ENCODE results near the gene ADGRF5. TPM values are rescaled to one million over a fixed set of nuclear protein-coding genes. Genes with fewer than 3 reads are reported as not detected.

ADGRF5 gene
- total and polyA plus RNA-seq, 10 of the 15 experiments (the other 5 are each of a cell fraction or from before 2014, with no cell fraction given), result 0.01 to 0.13 TPM; not detected in 8

DNA sequence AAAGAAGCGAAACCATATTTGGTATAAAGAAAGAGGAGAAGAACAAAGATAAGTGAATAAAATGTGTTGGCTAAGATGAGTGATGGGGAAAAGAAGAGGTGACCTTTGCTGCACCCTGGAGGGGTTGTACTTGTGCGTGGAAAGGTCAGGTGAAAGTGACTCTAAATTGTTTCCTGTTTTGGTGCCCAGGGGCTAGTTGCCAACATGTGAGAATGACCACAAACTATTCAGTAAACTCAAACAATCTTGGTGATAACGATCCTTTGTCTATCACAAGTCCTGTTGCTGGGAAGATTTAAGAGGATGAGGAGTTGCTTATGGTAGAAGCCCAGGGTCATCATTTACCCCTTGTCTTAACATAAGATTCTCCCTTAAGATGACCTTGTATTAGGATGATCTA is 57.9 kb downstream of the ADGRF5 start (continued):
- no peak for TF ChIP-seq HDAC6 (IDR thresholded peaks at IDR 0.05; ENCODE audit: unreplicated experiment)

DNA sequence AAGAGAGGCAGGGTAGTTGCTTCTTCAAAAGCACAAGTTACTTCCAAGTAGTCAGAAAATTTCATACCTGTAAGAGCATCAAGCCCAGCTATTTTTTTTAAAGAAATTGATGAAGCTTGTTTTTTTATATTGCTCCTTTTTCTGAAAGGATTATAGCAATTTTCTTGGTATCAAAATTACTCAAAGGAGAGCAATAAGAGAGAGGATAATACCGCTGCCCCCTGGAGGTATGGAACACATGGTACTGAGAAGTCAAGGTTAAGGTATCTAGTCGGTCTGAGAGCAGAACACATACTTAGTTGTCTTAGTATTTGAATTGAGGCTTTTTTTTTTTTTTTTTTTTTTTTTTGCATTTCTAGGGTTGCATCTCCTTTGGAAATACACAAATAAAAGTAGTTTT is 59.4 kb downstream of the ADGRF5 start:
- in situ Hi-C loops (cut with MboI), result no loop called here
- DNase-seq (ENCODE audit: low read depth, low spot score) (no peak), ATAC-seq (no peak), FAIRE-seq (no peak)
- ChIA-PET SMC1A (ENCODE audit: uncharacterized antibody, unreplicated experiment) (no interaction called here), RAD21 (ENCODE audit: unreplicated experiment) (no interaction called here), CTCF (interaction anchor here (1.7 kb wide), 1 partner anchor 10 kb away, joined by 4 read pairs; no protein-coding TSS in a partner anchor), POLR2A (interaction anchor here (0.7 kb wide), 1 partner anchor 828 kb away, joined by 4 read pairs; no protein-coding TSS in a partner anchor)
- Histone ChIP-seq H3K4me1 (ENCODE audit: control insufficient read depth, insufficient read depth, low read length) (no peaks in the 10 kb centered on the region), H3K27ac (ENCODE audit: control insufficient read depth, insufficient read depth) (no peak overlapping the region), H3K4me2 (ENCODE audit: control insufficient read depth, insufficient read depth) (no peak overlapping the region), H3K9ac (ENCODE audit: control insufficient read depth, insufficient read depth, low read length) (no peak overlapping the region), H4K20me1 (ENCODE audit: control insufficient read depth, insufficient read depth) (no peaks in the 10 kb centered on the region), H2AFZ (ENCODE audit: control insufficient read depth, low read depth, low read length) (no peak overlapping the region), H3K79me2 (ENCODE audit: control insufficient read depth, insufficient read depth, low read length) (no peaks in the 10 kb centered on the region), H3K36me3 (ENCODE audit: control insufficient read depth in 2 of 2, insufficient read depth in 2 of 2, low read length in 1 of 2) (no peaks in the 10 kb centered on the region), H3K27me3 (replicated peaks in 1 of 2; ENCODE audit: control insufficient read depth in 2 of 2, insufficient read depth in 2 of 2, low read length in 1 of 2) (no peaks in the 10 kb centered on the region; a peak in 1 of 4 replicates), H3K9me3 (replicated peaks; ENCODE audit: control insufficient read depth, insufficient read depth, low read length) (no peaks in the 10 kb centered on the region), H3K4me3 (no peak overlapping the region)
- no TSS peak for BruUV-seq (replicated peaks)
- intact Hi-C loops (cut with micrococcal nuclease; ENCODE audit: unreplicated experiment), result no loop called here
- 0% methylated on average over 2 of the region's 2 CpGs for WGBS (ENCODE audit: insufficient coverage, insufficient replicate concordance, low lambda C conversion rate, missing lambda C conversion rate)
- no peak for TF ChIP-seq CREB1 (IDR thresholded peaks at IDR 0.05; ENCODE audit: low read depth)
- no peak for TF ChIP-seq KAT2A (conservative IDR thresholded peaks at IDR 0.05; ENCODE audit: control insufficient read depth, low read depth, low read length)
- TF ChIP-seq SREBF1 (IDR thresholded peaks at IDR 0.05; ENCODE audit: low read length), result no peak
- TF ChIP-seq, protein P1, sequence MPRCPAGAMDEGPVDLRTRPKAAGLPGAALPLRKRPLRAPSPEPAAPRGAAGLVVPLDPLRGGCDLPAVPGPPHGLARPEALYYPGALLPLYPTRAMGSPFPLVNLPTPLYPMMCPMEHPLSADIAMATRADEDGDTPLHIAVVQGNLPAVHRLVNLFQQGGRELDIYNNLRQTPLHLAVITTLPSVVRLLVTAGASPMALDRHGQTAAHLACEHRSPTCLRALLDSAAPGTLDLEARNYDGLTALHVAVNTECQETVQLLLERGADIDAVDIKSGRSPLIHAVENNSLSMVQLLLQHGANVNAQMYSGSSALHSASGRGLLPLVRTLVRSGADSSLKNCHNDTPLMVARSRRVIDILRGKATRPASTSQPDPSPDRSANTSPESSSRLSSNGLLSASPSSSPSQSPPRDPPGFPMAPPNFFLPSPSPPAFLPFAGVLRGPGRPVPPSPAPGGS (IDR thresholded peaks at IDR 0.05; ENCODE audit: borderline replicate concordance, insufficient read depth, low read depth, low read length, poor library complexity, severe bottlenecking), result no peak
- no peak for TF ChIP-seq ZNF687 (IDR thresholded peaks at IDR 0.05)
- TF ChIP-seq FOXK2 (IDR thresholded peaks at IDR 0.05), result no peak
- TF ChIP-seq IRF4 (IDR thresholded peaks at IDR 0.05; ENCODE audit: low read depth, low read length), result no peak
- no peak for TF ChIP-seq SMAD5 (IDR thresholded peaks at IDR 0.05; ENCODE audit: low read depth)
- no peak for TF ChIP-seq MEF2B (IDR thresholded peaks at IDR 0.05; ENCODE audit: partially characterized antibody, poor library complexity, severe bottlenecking)
- TF ChIP-seq E4F1 (IDR thresholded peaks at IDR 0.05; ENCODE audit: borderline replicate concordance, partially characterized antibody), result no peak

All from GM12878 (cell line).